Measurements from ENCODE around the gene BTNL9. TPM values are rescaled to one million over a fixed set of nuclear protein-coding genes. Genes with fewer than 3 reads are reported as not detected.

The BTNL9 gene
- 37.5 TPM for total RNA-seq (2021; ENCODE audit: unreplicated experiment)
- 23.5 TPM for polyA plus RNA-seq (2012; ENCODE audit: insufficient read length)
- percentile 67 among the genes with signal in this experiment for Bru-seq, nascent RNA
- percentile 88 among the genes with signal in this experiment for BruChase-seq, experiment 1, labeled RNA remaining after a 2-hour chase
- BruChase-seq, experiment 2, labeled RNA remaining after a 6-hour chase = percentile 81 among the genes with signal in this experiment
- long read RNA-seq, partial matches to known transcripts = 36 of 67 reads
- long read RNA-seq, other reads (novel, unspliced or antisense) = 27 of 67 reads

GRCh38 chr5:181039931-181040630 is at the start of gene BTNL9:
BTNL9 (plus strand) TSS chr5:181040266; CDS start chr5:181045490, 5,224 bp downstream.
- intact Hi-C loops (cut with micrococcal nuclease; ENCODE audit: unreplicated experiment) (loop anchor here (5.0 kb wide), 1 partner anchor 173 kb away; no protein-coding TSS in a partner anchor), in situ Hi-C loops (cut with HindIII; ENCODE audit: low pct_unique_long_range_greater_than_20kb, low sequenced_read_pairs) (no loop called here)
- ChIA-PET CTCF (no interaction called here), POLR2A (no interaction called here)
- H3K4me3 ChIP-seq (ENCODE audit: low read depth in 2 of 2, low read length in 2 of 2) = no peak within 1 kb of the TSS
- peaks cover 18% of the 10 kb centered on the region for H3K4me1 ChIP-seq (ENCODE audit: control insufficient read depth, insufficient read depth, low read length)
- H3K36me3 ChIP-seq (ENCODE audit: control insufficient read depth, insufficient read depth, low read length) = no peaks in the 10 kb centered on the region
- H3K9me3 ChIP-seq (ENCODE audit: control insufficient read depth, insufficient read depth, low read depth, low read length) = no peaks in the 10 kb centered on the region
- DNase-seq (ENCODE audit: low read depth, low spot score) (no peak), ATAC-seq (no peak)
- BruUV-seq (replicated peaks) = no TSS peak
- peaks cover 2% of the 10 kb centered on the region; the same call in 1 of the 2 replicates for H3K27me3 ChIP-seq (ENCODE audit: control insufficient read depth, insufficient read depth, low read length)
- H3K27ac ChIP-seq (ENCODE audit: low read length) = no peak within 1 kb of the TSS
- no peak for TF ChIP-seq SIN3A (IDR thresholded peaks at IDR 0.05; ENCODE audit: borderline replicate concordance, insufficient read depth, low read depth, low read length)
- no peak for TF ChIP-seq CTCF (IDR thresholded peaks at IDR 0.05)
- no peak for TF ChIP-seq REST (IDR thresholded peaks at IDR 0.05; ENCODE audit: insufficient read depth in 1 of 2, low read depth in 2 of 2, low read length in 1 of 2)
- no peak for TF ChIP-seq TCF7L2 (IDR thresholded peaks at IDR 0.05; ENCODE audit: low read depth, low read length)
- no peak for TF ChIP-seq POLR2AphosphoS5 (IDR thresholded peaks at IDR 0.05; ENCODE audit: low read depth, low read length)

- CTCF ChIA-PET = no interaction called here
- intact Hi-C loops (cut with micrococcal nuclease; ENCODE audit: unreplicated experiment) = no loop called here
- no peak overlapping the region for H3K27ac ChIP-seq (ENCODE audit: low read length)
Measured at GRCh38 chr5:180990882-180991242, 49.2 kb upstream of the BTNL9 start.

More at GRCh38 chr5:180990882-180991242, 49.2 kb upstream of the BTNL9 start:
- Histone ChIP-seq H3K27me3 (ENCODE audit: control insufficient read depth, insufficient read depth, low read length) (no peaks in the 10 kb centered on the region), H3K36me3 (ENCODE audit: control insufficient read depth, insufficient read depth, low read length) (no peaks in the 10 kb centered on the region), H3K4me1 (ENCODE audit: control insufficient read depth, insufficient read depth, low read length) (no peaks in the 10 kb centered on the region), H3K4me3 (ENCODE audit: low read depth in 2 of 2, low read length in 2 of 2) (no peak overlapping the region), H3K9me3 (ENCODE audit: control insufficient read depth, insufficient read depth, low read depth, low read length) (no peaks in the 10 kb centered on the region)
- POLR2A ChIA-PET = no interaction called here
- no TSS peak for BruUV-seq (replicated peaks)
- ATAC-seq = no peak
- in situ Hi-C loops (cut with HindIII; ENCODE audit: low pct_unique_long_range_greater_than_20kb, low sequenced_read_pairs) = no loop called here
- TF ChIP-seq SIN3A (IDR thresholded peaks at IDR 0.05; ENCODE audit: borderline replicate concordance, insufficient read depth, low read depth, low read length) (no peak), REST (IDR thresholded peaks at IDR 0.05; ENCODE audit: insufficient read depth in 1 of 2, low read depth in 2 of 2, low read length in 1 of 2) (no peak), POLR2AphosphoS5 (IDR thresholded peaks at IDR 0.05; ENCODE audit: low read depth, low read length) (no peak), TCF7L2 (IDR thresholded peaks at IDR 0.05; ENCODE audit: low read depth, low read length) (no peak), CTCF (IDR thresholded peaks at IDR 0.05) (no peak)
- DNase-seq (ENCODE audit: low read depth, low spot score) = no peak
